SHP77 (cell line): Measurements from ENCODE around the gene NAA16.
"Not testable (repeated sequence)": the region's sequence is repeated elsewhere in the genome, so short reads cannot be mapped to it uniquely, and the experiment has no call there.

ENCODE experiments used
- DNase-seq, 2 experiments: peaks; one replicate each; lab custom pipeline; 2025; lab: John Stamatoyannopoulos, UW

NAA16 gene

DNA sequence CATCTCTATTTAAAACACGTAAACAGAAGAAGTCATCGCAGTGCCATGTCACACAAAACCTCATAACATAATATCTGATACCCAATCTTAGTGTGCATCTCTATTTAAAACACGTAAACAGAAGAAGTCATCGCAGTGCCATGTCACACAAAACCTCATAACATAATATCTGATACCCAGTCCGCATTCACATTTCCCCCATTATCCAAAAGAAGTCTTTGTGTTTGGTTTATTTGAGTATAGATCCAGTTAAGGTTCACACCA, 45.2 kb downstream of the NAA16 start:
- DNase-seq: not testable (repeated sequence)

DNA sequence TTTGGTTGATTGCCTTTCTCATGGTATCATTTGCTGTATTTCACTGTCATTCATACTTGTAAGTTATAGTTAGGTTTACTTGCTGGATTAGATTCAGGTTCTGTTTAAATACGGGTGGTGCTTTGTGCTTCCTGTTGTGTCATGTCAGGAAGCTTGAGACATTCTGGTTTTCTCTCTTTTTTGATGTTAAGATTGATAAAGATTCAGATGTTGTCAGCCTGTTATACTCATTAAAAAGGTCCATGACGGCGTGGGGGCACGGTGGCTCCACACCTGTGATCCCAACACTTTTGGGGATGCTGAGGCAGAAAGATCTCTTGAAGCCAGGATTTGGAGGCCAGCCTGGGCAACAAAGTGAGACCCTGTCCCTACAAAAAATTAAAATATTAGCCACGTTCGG, 45.7 kb downstream of the NAA16 start:
- DNase-seq: no peak

DNA sequence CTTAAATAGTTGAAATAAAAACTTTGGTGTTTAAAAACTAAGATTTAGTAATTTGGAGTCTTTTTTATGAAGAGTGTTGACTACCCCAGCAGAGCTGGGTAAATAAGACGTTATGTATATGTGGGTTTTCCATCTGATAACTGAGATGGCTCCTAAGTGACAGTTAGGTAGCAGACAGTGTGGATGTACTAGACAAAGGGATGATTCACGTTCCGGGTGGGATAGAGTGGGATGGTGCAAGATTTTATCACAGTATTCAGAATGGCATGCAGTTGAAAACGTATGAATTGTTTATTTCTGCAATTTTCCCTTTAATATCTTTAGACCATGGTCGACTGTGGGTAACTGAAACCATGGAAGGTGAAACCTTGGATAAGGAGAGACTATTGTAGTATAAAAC, 50.4 kb downstream of the NAA16 start:
- no peak for DNase-seq

DNA sequence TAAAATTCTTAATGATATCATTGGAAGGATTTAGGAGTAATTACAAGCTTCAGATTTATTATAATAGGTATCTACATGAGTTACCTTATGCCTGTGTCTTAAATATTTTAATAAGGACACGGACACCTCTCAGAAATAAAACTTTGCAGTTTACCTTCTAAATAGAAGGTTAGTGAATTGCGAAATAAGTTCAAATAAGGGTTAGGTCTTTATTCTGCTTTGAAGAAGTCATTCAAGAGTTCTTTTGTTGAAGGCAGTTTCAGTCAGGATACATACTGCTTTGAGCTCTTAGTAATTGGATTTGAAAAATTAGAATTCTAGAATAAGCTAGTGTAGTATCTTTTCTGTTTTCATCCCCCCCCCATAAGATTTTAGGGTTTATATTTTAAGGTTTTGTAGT, 53.0 kb downstream of the NAA16 start:
- DNase-seq: no peak

DNA sequence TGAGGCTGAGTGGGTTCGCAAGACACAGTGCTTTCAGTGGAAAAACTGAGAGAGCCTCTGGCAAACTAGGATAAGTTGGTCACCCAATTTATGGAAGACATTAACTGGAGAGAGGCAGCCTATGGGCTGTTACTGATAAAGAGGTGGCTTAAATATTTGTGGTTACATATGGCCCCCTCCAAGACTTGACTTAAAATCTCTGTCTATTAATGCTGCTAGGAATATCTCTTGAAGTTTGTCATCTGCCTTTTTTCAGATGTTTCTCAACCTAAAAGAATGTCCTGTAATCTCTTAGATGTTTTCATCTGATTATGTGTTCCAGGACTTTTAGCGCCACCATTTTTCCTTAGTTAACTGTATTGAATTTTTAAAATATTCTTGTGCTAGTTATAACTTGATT, 54.6 kb downstream of the NAA16 start:
- no peak for DNase-seq

DNA sequence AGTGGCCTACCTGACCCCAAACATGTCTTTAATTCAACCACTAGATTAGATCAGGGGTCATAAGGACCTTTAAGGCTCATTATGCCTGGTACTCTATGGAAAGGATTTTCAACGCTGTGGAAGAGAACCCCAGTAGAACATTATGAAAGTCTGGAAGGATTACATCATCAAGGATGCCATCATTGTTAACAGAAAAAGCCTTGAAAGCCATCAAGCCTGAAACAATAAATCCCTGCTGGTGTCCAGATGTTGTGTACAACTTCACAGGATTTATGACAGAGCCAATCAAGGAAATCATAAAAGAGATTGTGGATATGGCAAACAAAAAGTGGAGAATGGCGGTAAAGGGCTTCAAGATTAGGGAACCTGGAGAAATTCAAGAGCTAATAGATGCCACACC, 59.7 kb downstream of the NAA16 start:
- no peak for DNase-seq

DNA sequence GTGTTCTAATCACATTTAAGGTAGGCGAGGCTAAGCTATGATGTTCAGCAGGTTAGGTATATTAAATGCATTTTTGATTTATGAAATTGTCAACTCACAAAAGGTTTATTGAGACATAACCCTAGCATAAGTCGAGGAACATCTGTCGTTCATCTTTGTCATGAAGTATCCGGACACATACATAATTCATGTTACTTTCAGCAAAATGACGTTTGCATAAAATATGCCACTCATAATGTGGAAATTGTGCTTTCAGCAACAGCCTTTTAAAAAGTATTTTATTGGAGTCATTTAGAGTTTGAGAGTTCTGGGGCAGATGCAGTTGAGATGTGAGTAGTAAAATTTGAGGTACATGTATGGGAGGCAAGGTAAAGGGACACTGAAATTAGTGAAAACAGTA, 66.4 kb downstream of the NAA16 start:
- DNase-seq: no peak

DNA sequence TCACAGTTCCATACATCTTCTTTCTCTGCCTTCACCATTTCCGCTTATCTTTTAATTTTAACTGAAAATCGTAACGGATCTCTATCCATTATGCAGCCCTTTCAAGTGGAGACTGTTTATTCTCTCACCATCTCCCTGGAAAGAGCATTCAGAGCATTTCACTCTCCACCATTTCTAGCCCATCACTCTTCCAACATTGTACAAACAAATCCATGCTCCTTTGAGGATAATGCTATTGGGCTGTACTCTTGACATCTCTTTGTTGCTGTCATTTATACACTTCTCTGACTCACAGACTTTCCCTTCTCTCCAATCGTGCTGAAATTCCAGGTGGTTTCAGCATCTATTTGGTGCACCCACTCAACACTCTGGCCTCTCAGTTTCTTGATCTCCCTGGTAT, 71.4 kb downstream of the NAA16 start:
- no peak for DNase-seq

DNA sequence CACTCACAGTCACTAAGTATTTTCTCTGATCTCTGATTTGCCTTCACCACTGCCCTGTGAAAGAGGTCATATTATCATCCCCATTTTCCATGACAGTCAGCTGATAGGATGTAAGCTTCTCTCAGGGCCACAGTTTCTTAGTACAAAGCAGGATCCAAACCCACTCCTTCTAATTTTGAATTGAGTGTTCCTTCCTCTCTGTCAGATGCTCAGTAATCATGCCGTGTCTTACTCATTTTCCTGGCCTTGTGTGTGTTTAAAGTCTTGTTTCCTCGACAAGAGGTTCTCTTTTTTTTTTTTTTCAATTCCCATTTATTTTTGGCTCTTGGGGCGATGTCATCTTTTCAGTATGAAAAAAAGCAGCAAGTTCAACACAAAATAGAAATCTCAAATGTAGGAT, 72.3 kb downstream of the NAA16 start:
- DNase-seq: no peak

DNA sequence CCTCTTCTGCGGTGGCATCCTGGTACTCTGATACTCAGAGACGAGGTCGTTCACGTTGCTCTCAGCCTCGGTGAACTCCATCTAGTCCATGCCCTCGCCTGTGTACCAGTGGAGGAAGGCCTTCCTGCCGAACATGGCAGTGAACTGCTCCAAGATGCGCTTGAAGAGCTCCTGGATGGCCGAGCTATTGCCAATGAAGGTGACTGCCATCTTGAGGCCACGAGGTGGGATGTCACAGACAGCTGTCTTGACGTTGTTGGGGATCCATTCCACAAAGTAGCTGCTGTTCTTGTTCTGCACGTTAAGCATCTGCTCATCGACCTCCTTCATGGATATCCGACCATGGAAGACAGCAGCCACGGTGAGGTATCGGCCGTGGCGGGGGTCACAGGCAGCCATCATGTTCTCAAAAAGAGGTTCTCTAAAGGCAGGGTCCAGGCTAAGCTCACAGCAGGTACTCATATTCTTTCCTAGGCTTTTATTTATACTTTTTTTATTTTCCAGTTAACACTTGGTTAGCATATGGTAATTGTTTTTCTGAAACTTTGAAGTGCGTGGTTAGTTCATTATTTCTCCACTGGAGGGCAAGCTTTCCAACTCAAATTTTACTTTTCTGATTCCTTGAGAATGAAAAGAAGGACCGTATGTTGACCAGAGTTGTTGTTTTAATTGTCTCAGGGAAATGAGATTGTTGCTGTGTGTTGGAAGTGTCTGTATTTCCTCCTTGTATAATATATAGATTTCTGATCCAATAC, 73.9 kb downstream of the NAA16 start:
- DNase-seq: no peak

DNA sequence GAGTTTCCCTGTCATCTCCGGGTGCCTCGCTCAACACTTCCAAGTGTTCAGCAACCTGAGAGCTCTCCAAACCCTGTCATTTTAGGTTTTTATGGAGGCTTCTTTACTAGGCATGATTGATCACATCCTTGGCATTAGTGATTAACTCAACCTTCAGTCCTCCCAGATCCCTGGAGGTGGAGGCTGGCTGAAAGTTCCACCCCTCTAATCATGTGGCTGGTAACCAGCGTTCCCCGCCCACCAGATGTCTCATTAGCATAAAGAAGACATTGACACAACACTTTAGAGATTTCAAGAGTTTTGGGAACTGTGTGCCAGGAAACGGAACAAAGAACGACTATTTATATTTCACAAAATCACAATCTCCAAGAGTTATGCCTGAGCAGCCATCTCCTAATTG, 75.1 kb downstream of the NAA16 start:
- no peak for DNase-seq

DNA sequence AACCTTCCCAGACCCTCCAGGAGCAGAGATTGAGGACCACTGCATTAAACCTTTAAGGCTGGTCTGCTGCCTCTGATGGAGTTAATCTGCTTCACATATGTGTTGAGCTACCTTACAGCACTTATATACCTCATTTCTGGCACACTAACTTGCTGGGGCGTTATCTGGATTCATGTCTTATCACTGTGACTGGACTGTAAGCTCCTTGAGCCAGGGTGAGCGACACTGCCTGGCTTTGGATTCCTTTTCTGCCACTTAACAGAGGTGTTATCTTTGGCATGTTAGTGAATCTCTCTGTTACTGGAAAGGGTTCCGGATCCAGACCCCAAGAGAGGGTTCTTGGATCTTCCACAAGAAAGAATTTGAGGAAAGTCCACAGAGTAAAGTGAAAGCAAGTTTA, 76.5 kb downstream of the NAA16 start:
- no peak for DNase-seq

DNA sequence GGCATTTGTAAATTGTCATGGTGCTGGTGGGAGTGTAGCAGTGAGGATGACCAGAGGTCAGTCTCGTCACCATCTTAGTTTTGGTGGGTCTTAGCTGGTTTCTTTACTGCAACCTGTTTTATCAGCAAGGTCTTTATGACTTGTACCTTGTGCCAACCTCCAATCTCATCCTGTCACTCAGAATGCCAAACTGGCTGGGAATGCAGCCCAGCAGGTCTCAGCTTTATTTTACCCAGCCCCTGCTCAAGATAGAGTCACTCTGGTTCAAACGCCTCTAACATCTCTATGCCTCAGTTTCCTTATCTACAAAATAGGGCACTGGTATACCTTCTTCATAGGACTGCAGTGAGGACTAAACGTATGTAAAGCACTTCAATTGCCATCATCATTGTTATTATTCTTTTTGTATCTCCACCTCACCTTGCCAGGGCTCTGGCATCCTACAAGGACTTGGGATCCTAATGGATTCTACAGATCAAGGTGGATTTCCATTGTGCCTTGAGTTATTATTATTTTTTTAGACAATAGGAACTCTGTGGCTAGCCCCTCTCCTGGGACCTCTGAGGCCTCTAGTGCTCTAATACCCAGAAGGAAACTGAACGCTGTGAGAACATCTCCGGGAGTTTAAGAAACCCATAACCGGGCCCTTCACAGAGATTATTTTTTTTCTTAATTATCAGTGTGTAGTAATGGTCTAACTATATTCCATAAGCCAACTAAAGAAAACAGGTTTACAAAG, 77.2 kb downstream of the NAA16 start:
- no peak for DNase-seq

DNA sequence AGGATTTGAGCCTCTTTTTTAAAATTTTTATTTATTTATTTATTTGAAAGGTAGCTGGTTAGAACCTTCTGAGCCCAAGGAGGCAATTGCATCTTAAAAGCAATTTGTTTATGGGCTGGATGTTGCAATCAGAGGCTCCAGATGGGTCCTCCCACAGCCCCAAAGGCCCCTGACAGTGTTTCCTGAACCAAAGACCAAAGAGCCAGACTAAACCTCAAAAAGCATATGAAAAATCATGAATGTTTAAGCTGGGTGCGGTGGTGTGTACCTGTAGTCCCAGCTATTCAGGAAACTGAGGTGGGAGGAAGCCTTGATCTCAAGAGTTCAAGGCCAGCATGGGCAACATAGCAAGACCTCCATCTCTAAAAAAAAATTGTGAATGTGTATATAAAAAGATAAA, 78.5 kb downstream of the NAA16 start:
- DNase-seq: no peak

DNA sequence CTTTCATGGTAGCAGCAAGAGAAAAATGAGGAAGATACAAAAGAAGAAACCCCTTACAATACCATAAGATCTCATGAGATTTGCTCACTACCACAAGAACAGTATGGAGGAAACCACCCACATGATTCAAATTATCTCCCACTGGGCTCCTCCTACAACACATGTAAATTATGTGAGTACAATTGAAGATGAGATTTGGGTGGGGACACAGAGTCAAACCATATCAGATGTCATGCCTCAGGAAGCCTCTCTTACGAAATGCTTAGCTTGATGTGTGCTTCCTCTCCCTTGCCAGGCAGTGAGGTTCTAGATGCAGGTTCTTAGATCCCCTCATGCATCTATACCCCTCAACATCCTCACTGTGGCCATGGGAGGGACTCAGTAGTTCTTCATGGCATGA, 83.1 kb downstream of the NAA16 start:
- DNase-seq: no peak

DNA sequence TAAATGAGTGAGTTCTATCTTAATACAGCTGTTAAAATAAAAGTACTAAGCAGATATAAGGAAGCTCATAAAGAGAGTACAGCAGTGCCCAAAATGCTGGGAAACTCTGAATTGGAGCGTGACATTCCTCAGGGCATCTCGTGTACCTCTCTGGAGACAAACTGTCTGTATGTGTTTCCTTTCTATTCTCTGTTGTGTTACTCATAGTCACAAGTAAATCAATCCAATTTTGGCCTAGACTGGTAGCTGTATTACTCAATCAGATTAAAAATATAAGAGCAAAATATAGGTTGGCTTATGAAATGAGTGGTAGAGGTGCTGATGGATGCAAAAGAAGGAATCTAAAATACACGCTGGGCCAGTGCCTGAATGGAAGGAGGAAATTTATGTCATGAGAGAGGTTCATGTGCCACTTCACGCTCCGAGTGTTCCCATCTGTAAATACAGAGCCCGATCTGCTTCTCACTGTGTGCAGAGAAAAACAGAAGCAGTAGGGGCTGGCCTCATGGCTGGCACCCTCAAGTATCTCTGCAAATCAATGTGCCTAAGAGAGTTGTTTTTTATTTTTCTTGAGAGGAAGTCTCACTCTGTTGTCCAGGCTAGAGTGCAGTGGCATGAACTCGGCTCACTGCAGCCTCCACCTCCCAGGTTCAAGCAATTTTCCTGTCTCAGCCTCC, 87.6 kb downstream of the NAA16 start:
- peak in 1 of 2 experiments; percentile 0 for DNase-seq

DNA sequence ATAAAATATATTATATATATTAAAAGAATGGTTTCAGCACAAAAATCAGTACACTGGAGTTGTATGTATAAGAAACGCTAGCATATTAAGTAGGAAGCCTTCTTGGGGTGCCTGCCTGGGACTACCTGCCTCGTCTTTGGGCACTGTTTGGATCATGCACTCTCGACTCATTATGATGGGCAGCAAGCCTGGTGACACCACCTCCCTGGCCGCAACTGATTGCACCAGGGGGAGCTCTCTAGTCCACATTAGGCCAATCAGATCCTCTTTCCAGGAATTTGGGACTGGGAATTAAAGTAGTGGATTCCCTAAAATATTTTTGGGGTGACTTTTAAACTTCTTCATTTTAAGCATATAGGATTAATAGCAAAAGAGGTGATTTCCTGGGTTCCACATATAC, 90.3 kb downstream of the NAA16 start:
- DNase-seq: peak; percentile 27 to 48

DNA sequence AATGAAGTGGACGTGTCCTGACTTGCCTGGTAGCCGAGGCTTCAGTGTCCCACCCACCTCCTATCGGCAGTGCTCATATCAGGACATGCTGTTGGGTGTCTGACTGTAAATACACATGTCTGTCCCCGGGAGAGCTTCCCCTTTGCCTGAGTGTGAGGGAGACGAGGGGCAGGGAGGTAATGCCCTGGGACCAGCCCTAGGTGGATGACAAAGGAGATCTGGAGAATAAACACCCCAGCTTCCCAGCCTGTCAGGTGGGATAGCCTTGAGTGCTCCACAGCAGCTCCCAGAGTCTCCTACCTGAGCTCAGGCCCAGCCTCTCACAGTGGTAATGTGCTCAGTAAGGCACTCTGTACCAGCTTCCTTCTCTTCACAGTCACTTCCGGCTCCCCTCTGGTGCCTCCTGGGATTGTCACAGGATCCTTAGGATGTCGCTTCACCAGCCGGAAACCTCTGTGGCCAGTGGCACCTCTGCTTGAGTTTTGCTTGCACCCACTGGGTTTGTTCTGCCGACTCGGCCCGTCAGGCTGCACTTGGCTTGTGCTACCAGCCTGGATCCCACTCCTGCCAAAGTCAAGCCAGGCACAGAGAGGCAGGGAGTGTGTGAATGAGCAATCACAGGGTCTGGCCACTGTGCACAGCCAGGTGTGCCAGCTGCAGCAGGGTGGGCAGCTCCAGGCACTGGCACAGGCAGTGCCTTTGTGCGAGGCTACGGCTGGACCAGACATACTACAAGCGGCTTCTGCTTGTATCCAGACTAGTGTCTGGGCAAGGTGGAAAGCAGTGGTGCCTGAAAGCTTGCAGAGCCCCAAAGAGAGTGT, 91.8 kb downstream of the NAA16 start:
- peak; percentile 59 to 63 for DNase-seq

DNA sequence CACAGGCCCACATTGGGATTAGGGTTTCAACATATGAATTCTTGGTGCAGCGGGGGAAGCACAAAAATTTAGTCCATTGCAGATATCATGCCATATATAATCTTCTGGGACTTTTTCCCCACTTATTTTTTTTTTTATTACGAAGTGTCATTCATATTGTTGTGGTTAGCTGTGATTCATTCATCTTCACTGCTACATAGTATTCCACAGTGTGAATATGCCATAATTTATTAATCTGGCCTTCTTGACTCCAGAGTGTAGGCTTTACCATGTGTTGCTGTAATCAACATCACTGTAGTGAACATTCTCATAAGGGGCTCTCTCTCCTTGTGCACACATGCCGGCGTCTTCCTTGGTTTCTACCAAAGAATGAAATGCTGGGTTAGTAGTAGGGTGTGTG, 92.9 kb downstream of the NAA16 start:
- no peak for DNase-seq

DNA sequence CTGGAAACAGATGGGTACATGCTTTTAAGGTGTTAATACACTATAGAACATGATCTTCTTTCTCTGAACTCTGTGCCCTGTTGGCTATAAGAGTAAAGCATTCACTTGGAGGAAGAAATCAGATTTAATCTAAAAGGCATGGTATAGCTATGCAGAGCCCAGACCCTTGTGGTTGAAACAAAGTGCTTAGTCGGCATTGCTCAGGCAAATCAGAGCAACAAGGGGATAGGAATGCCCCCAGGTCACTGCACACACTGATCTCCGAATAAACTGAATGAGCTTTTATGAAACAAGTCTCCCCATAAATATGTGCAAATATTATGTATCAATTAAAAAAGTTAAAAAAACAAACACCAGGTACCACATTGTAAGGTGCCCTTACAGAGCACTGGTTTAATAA, 94.3 kb downstream of the NAA16 start:
- no peak for DNase-seq

DNA sequence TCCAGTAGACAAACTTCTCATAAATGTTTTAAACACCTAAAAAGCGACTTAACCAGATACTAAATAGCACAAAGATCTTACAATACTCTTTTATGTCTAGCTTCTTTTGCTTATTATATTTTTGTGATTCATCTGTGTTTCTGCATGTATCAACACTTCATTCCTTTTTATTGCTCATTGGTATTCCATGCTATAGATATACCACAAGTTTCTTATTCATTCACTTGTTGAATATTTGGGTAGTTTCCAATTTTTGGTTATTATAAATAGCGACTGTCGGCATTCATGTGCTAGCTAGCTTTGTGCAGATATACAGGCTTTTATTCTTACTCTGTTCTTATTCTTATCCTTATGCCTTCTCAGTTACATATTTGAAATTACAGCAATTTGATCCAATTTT, 96.3 kb downstream of the NAA16 start:
- DNase-seq: no peak

DNA sequence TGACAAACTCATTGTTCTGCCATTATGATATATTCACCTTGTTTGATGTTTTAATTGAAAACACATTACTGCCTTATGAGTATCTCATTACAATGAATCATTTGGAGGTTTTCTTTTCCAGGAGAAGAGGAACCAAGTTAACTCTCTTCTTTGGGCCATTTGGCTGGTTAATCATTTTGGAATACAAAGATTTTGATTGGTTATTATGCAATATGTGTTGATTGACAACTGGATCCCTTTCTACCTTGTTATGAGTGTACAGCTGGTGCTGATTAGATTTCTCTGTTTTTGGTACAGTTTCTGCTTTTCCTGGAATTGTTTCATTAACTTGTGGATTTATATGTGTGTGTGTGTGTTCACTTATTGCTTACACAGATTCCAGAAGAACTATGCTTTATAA, 97.1 kb downstream of the NAA16 start:
- DNase-seq: no peak

DNA sequence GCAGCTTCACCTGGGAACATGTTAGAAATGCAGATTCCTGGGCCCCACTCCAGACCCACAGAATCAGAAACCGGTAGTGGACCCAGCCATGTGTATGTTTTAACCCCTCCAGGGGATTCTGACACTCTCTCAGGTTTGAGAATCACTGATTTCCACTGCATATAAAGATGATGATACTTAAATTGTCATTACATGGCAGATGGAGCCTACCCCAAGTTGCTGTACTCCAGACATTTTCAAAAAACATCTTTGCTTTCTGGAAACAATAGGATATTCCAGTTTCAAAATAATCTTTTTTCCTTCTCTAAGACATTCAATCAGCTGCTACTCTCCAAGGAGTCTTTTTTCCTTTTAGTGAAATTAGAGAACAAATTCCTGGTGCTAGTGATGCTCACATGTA, 97.7 kb downstream of the NAA16 start:
- DNase-seq: no peak
